Activated CD8-positive, alpha-beta memory T cell treated with anti-CD3 and anti-CD28 coated beads for 24 hours (primary cell): ENCODE results near the gene BBOX1.
"Not testable (repeated sequence)": the region's sequence is repeated elsewhere in the genome, so short reads cannot be mapped to it uniquely, and the experiment has no call there.

Experiments used
- DNase-seq: peaks from one replicate; pipeline ENCODE4 v3.0.0-alpha.2; 2020

BBOX1 gene

GRCh38 chr11:27040302-27041115 lies at the start of gene BBOX1:
TSS of gene BBOX1 (plus strand) at chr11:27040815. CDS start at chr11:27055431, 14,616 bp downstream.
- no peak for DNase-seq

GRCh38 chr11:26992031-26992541 lies 48.5 kb upstream of the BBOX1 start:
- DNase-seq = no peak

- no peak for DNase-seq
Observed at GRCh38 chr11:26993965-26994457, 46.6 kb upstream of the BBOX1 start, which contains the start of gene FIBIN. TSS of gene FIBIN (plus strand) at chr11:26994112. CDS start at chr11:26994527, 415 bp downstream.

- no peak for DNase-seq
Observed at GRCh38 chr11:26994631-26995095, 46.0 kb upstream of the BBOX1 start.

GRCh38 chr11:26995701-26996460 lies 44.7 kb upstream of the BBOX1 start:
- DNase-seq = no peak

GRCh38 chr11:26997378-26997777 lies 43.2 kb upstream of the BBOX1 start:
- no peak for DNase-seq

- not testable (repeated sequence) for DNase-seq
Observed at GRCh38 chr11:27001136-27001730, 39.4 kb upstream of the BBOX1 start.

GRCh38 chr11:27002431-27002830 lies 38.2 kb upstream of the BBOX1 start:
- DNase-seq = no peak

GRCh38 chr11:27002838-27003237 lies 37.8 kb upstream of the BBOX1 start:
- no peak for DNase-seq

- no peak for DNase-seq
Observed at GRCh38 chr11:27004103-27004502, 36.5 kb upstream of the BBOX1 start.

- DNase-seq = no peak
Observed at GRCh38 chr11:27008811-27009535, 31.6 kb upstream of the BBOX1 start.

GRCh38 chr11:27011560-27012233 lies 28.9 kb upstream of the BBOX1 start:
- no peak for DNase-seq

- DNase-seq = no peak
Observed at GRCh38 chr11:27012234-27012921, 28.2 kb upstream of the BBOX1 start.

GRCh38 chr11:27013781-27014361 lies 26.7 kb upstream of the BBOX1 start:
- DNase-seq = no peak

GRCh38 chr11:27018902-27019529 lies 21.6 kb upstream of the BBOX1 start:
- no peak for DNase-seq

GRCh38 chr11:27020751-27021150 lies 19.9 kb upstream of the BBOX1 start:
- DNase-seq = no peak

- DNase-seq = no peak
Observed at GRCh38 chr11:27022659-27023251, 17.9 kb upstream of the BBOX1 start.

- DNase-seq = no peak
Observed at GRCh38 chr11:27024865-27025264, 15.8 kb upstream of the BBOX1 start.

GRCh38 chr11:27025312-27025955 lies 15.2 kb upstream of the BBOX1 start:
- DNase-seq = no peak
